ENCODE measurements around the gene RPL22L1. TPM values are rescaled to one million over a fixed set of nuclear protein-coding genes. Genes with fewer than 3 reads are reported as not detected.
"Not testable (repeated sequence)": the region's sequence is repeated elsewhere in the genome, so short reads cannot be mapped to it uniquely, and the experiment has no call there.

The RPL22L1 gene
- total and polyA plus RNA-seq, 7 experiments from 2014 or later = 27.5 to 62.6 (median 43.5) TPM

DNA sequence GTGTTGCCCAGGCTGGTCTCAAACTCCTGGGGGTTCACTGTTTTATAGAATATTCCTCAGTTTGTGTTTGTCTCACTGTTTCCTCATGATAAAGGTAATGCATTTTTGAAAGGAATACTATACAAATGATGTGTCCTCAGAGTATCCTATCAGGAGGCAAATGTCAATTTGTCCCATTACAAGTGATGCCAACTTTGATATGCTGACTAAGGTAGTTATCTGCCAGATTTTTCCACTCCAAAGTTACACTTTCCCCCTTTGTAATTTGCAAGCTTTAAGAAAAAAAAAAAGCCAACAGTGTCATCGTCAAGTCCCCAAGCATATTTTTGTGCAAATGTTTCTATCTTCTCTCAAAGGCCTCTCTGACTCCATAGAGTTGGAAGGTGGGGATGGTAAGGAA is 29.5 kb upstream of the RPL22L1 start:
- Histone ChIP-seq H3K27ac (ENCODE audit: low read depth, low read length) (no peak overlapping the region), H3K4me1 (ENCODE audit: control insufficient read depth in 2 of 2, insufficient read depth in 2 of 2, low read length in 2 of 2) (no peaks in the 10 kb centered on the region), H3K4me3 (ENCODE audit: low read length) (no peak overlapping the region), H3K27me3 (ENCODE audit: control insufficient read depth in 2 of 2, insufficient read depth in 2 of 2, low read length in 2 of 2) (no peaks in the 10 kb centered on the region), H3K36me3 (ENCODE audit: control insufficient read depth in 2 of 3, insufficient read depth in 3 of 3, low read length in 3 of 3) (no peaks in the 10 kb centered on the region), H3K9me3 (ENCODE audit: control insufficient read depth in 2 of 3, low read length in 3 of 3) (no peaks in the 10 kb centered on the region)
- Mint-ChIP-seq H3K9me3 (peaks cover 0 to 8% (median 4%) of the 10 kb centered on the region in 11 donors), H3K4me3 (no peak overlapping the region), H3K27ac (no peak overlapping the region), H3K4me1 (peaks cover 0 to 9% (median 0%) of the 10 kb centered on the region in 7 donors), H3K36me3 (peaks cover 15 to 61% (median 59%) of the 10 kb centered on the region in 5 donors), H3K27me3 (no peaks in the 10 kb centered on the region)
- DNase-seq (no peak), ATAC-seq (no peak)
- intact Hi-C loops (cut with micrococcal nuclease) = no loop called here
- ChIA-PET POLR2A (no interaction called here), CTCF (no interaction called here)

- Mint-ChIP-seq H3K4me3 (no peak overlapping the region), H3K4me1 (peaks cover 0 to 9% (median 0%) of the 10 kb centered on the region in 7 donors), H3K27ac (no peak overlapping the region), H3K36me3 (peaks cover 13 to 69% (median 58%) of the 10 kb centered on the region in 5 donors), H3K9me3 (peaks cover 0 to 8% (median 4%) of the 10 kb centered on the region in 11 donors), H3K27me3 (no peaks in the 10 kb centered on the region)
- intact Hi-C loops (cut with micrococcal nuclease) = no loop called here
- CTCF ChIA-PET = no interaction called here
- ATAC-seq (no peak), DNase-seq (no peak)
- Histone ChIP-seq H3K9me3 (ENCODE audit: control insufficient read depth in 2 of 3, low read length in 3 of 3) (no peaks in the 10 kb centered on the region), H3K4me3 (ENCODE audit: low read length) (no peak overlapping the region), H3K36me3 (ENCODE audit: control insufficient read depth in 2 of 3, insufficient read depth in 3 of 3, low read length in 3 of 3) (no peaks in the 10 kb centered on the region), H3K27me3 (ENCODE audit: control insufficient read depth in 2 of 2, insufficient read depth in 2 of 2, low read length in 2 of 2) (no peaks in the 10 kb centered on the region), H3K4me1 (ENCODE audit: control insufficient read depth in 2 of 2, insufficient read depth in 2 of 2, low read length in 2 of 2) (no peaks in the 10 kb centered on the region), H3K27ac (ENCODE audit: low read depth, low read length) (no peak overlapping the region)
- POLR2A ChIA-PET = interaction anchor here (0.6 kb wide), 1 partner anchor 30 kb away, joined by 3 read pairs; no protein-coding TSS in a partner anchor
Observed at GRCh38 chr3:170897978-170898377, 28.0 kb upstream of the RPL22L1 start.

GRCh38 chr3:170897199-170897598 is 27.2 kb upstream of the RPL22L1 start:
- H3K27ac Mint-ChIP-seq; H3K4me3 ChIP-seq (ENCODE audit: low read length); DNase-seq; H3K9me3 Mint-ChIP-seq; H3K4me1 Mint-ChIP-seq; H3K4me3 Mint-ChIP-seq; H3K27me3 Mint-ChIP-seq; ATAC-seq; H3K4me1 ChIP-seq (ENCODE audit: control insufficient read depth in 2 of 2, insufficient read depth in 2 of 2, low read length in 2 of 2); CTCF ChIA-PET; H3K27me3 ChIP-seq (ENCODE audit: control insufficient read depth in 2 of 2, insufficient read depth in 2 of 2, low read length in 2 of 2); H3K9me3 ChIP-seq (ENCODE audit: control insufficient read depth in 2 of 3, low read length in 3 of 3); H3K36me3 ChIP-seq (ENCODE audit: control insufficient read depth in 2 of 3, insufficient read depth in 3 of 3, low read length in 3 of 3); intact Hi-C loops (cut with micrococcal nuclease); H3K27ac ChIP-seq (ENCODE audit: low read depth, low read length): not testable (repeated sequence)
- peaks cover 10 to 69% (median 57%) of the 10 kb centered on the region in 5 donors for H3K36me3 Mint-ChIP-seq
- POLR2A ChIA-PET = interaction anchor here (0.6 kb wide), 1 partner anchor 29 kb away, joined by 3 read pairs; no protein-coding TSS in a partner anchor

GRCh38 chr3:170896781-170897180 is 26.8 kb upstream of the RPL22L1 start:
- Histone ChIP-seq H3K36me3 (ENCODE audit: control insufficient read depth in 2 of 3, insufficient read depth in 3 of 3, low read length in 3 of 3) (no peaks in the 10 kb centered on the region), H3K4me3 (ENCODE audit: low read length) (no peak overlapping the region), H3K27me3 (ENCODE audit: control insufficient read depth in 2 of 2, insufficient read depth in 2 of 2, low read length in 2 of 2) (no peaks in the 10 kb centered on the region), H3K4me1 (ENCODE audit: control insufficient read depth in 2 of 2, insufficient read depth in 2 of 2, low read length in 2 of 2) (no peaks in the 10 kb centered on the region), H3K9me3 (ENCODE audit: control insufficient read depth in 2 of 3, low read length in 3 of 3) (no peaks in the 10 kb centered on the region), H3K27ac (ENCODE audit: low read depth, low read length) (no peak overlapping the region)
- Mint-ChIP-seq H3K27me3 (no peaks in the 10 kb centered on the region), H3K9me3 (peaks cover 0 to 8% (median 3%) of the 10 kb centered on the region in 11 donors), H3K27ac (no peak overlapping the region), H3K36me3 (peaks cover 10 to 65% (median 53%) of the 10 kb centered on the region in 5 donors), H3K4me1 (peaks cover 0 to 9% (median 0%) of the 10 kb centered on the region in 7 donors), H3K4me3 (no peak overlapping the region)
- intact Hi-C loops (cut with micrococcal nuclease) = no loop called here
- POLR2A ChIA-PET = no interaction called here
- DNase-seq = no peak
- CTCF ChIA-PET = no interaction called here
- no peak for ATAC-seq

DNA sequence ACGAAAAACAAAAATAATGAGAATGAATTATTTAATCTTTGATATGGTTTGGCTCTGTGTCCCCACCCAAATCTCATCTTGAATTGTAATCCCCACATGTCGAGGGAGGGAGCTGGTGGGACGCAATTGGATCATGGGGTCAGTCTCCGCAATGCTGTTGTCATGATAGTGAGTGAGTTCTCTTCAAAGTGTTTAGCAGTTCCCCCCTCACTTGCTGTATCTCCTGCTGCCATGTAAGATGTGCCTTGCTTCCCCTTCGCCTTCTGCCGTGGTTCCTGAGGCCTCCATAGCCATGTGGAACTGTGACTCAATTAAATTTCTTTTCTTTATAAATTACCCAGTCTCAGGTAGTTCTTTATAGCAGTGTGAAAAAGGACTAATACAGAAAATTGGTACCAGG is 26.3 kb upstream of the RPL22L1 start:
- H3K4me1 Mint-ChIP-seq; H3K4me1 ChIP-seq (ENCODE audit: control insufficient read depth in 2 of 2, insufficient read depth in 2 of 2, low read length in 2 of 2); H3K4me3 Mint-ChIP-seq; CTCF ChIA-PET; H3K27me3 ChIP-seq (ENCODE audit: control insufficient read depth in 2 of 2, insufficient read depth in 2 of 2, low read length in 2 of 2); H3K9me3 ChIP-seq (ENCODE audit: control insufficient read depth in 2 of 3, low read length in 3 of 3); H3K4me3 ChIP-seq (ENCODE audit: low read length); DNase-seq; POLR2A ChIA-PET; ATAC-seq; H3K27me3 Mint-ChIP-seq; H3K9me3 Mint-ChIP-seq; H3K27ac ChIP-seq (ENCODE audit: low read depth, low read length); intact Hi-C loops (cut with micrococcal nuclease); H3K27ac Mint-ChIP-seq; H3K36me3 ChIP-seq (ENCODE audit: control insufficient read depth in 2 of 3, insufficient read depth in 3 of 3, low read length in 3 of 3): not testable (repeated sequence)
- H3K36me3 Mint-ChIP-seq = peaks cover 10 to 64% (median 53%) of the 10 kb centered on the region in 5 donors

- Histone ChIP-seq H3K4me3 (ENCODE audit: low read length) (no peak overlapping the region), H3K9me3 (ENCODE audit: control insufficient read depth in 2 of 3, low read length in 3 of 3) (no peaks in the 10 kb centered on the region), H3K27me3 (ENCODE audit: control insufficient read depth in 2 of 2, insufficient read depth in 2 of 2, low read length in 2 of 2) (no peaks in the 10 kb centered on the region), H3K4me1 (ENCODE audit: control insufficient read depth in 2 of 2, insufficient read depth in 2 of 2, low read length in 2 of 2) (no peaks in the 10 kb centered on the region), H3K27ac (ENCODE audit: low read depth, low read length) (no peak overlapping the region), H3K36me3 (ENCODE audit: control insufficient read depth in 2 of 3, insufficient read depth in 3 of 3, low read length in 3 of 3) (no peaks in the 10 kb centered on the region)
- DNase-seq (no peak), ATAC-seq (no peak)
- peaks cover 10 to 54% (median 44%) of the 10 kb centered on the region in 5 donors for H3K36me3 Mint-ChIP-seq
- no peak overlapping the region for H3K27ac Mint-ChIP-seq
- no peaks in the 10 kb centered on the region for H3K4me1 Mint-ChIP-seq
- no peaks in the 10 kb centered on the region for H3K27me3 Mint-ChIP-seq
- peaks cover 0 to 8% (median 3%) of the 10 kb centered on the region in 11 donors for H3K9me3 Mint-ChIP-seq
- no peak overlapping the region for H3K4me3 Mint-ChIP-seq
- intact Hi-C loops (cut with micrococcal nuclease) = no loop called here
- POLR2A ChIA-PET = interaction anchor here (0.6 kb wide), 1 partner anchor 24 kb away, joined by 3 read pairs; the partner anchor contains the start of gene RPL22L1
- CTCF ChIA-PET = no interaction called here
Observed at GRCh38 chr3:170893895-170894294, 23.9 kb upstream of the RPL22L1 start.

- Mint-ChIP-seq H3K27me3 (peaks cover 5 to 18% (median 7%) of the 10 kb centered on the region in 5 donors), H3K36me3 (peaks cover 0 to 24% (median 20%) of the 10 kb centered on the region in 5 donors), H3K4me3 (no peak overlapping the region), H3K9me3 (peaks cover 0 to 1% (median 0%) of the 10 kb centered on the region in 11 donors), H3K4me1 (no peaks in the 10 kb centered on the region), H3K27ac (no peak overlapping the region)
- no peaks in the 10 kb centered on the region for H3K36me3 ChIP-seq (ENCODE audit: control insufficient read depth in 2 of 3, insufficient read depth in 3 of 3, low read length in 3 of 3)
- no peaks in the 10 kb centered on the region for H3K27me3 ChIP-seq (ENCODE audit: control insufficient read depth in 2 of 2, insufficient read depth in 2 of 2, low read length in 2 of 2)
- H3K4me3 ChIP-seq (ENCODE audit: low read length) = no peak overlapping the region
- ATAC-seq = no peak
- CTCF ChIA-PET = no interaction called here
- POLR2A ChIA-PET = no interaction called here
- no peaks in the 10 kb centered on the region for H3K4me1 ChIP-seq (ENCODE audit: control insufficient read depth in 2 of 2, insufficient read depth in 2 of 2, low read length in 2 of 2)
- H3K9me3 ChIP-seq (ENCODE audit: control insufficient read depth in 2 of 3, low read length in 3 of 3) = no peaks in the 10 kb centered on the region
- no peak overlapping the region for H3K27ac ChIP-seq (ENCODE audit: low read depth, low read length)
- no peak for DNase-seq
- intact Hi-C loops (cut with micrococcal nuclease) = no loop called here
Observed at GRCh38 chr3:170889630-170890029, 19.6 kb upstream of the RPL22L1 start.
